Embryonic facial prominence (tissue), 1 donor: Measurements from ENCODE around the gene LCNL1.
A peak's percentile ranks its signal among the peaks of the same experiment; 100 is the strongest.

Source experiments
- DNase-seq: peaks from one replicate; pipeline ENCODE4 v3.0.0-alpha.2; 2016; ENCODE audit errors: extremely low spot score

LCNL1 gene

DNA sequence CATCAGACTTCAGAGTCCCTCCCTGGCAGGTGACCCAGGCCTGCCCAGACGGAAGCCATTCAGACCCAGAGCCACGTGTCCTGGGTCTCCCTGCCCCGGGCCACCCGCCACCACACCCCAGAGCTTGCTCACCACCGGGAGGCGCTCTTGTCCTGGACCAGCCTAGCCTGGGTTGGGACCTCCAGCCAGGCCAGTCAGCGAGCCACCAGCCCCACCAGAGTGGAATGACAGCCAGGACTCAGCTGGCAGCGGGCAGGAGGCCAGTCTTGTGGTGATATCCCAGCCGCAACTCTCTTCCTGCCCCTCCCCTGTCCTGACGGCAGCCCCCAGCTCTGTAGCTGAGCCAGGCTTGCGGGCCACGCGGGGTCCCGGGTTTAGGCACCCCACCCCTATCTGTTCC, 7.1 kb upstream of the LCNL1 start:
- DNase-seq: no peak

DNA sequence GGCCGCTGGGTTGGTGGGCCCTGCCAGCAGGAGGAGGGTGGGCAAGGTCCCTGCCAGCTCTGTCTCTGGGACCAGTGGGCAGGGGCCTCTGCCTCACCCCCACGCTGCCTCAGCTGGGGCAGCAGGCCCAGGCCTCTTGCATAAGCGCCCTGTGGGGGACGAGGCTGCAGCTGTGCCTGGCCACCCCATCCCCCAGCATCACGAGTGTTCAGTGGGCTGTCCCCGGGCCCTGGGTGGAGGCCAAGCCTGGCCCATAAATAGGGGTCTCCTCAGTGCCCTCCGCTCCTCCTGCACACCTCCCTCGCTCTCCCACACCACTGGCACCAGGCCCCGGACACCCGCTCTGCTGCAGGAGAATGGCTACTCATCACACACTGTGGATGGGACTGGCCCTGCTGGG, 5.6 kb upstream of the LCNL1 start, which contains the start of gene PTGDS:
Gene PTGDS (plus strand): TSS at position 282 of the 400 bp plus-strand sequence. CDS start 75 bp downstream, at position 357.
- DNase-seq: no peak

DNA sequence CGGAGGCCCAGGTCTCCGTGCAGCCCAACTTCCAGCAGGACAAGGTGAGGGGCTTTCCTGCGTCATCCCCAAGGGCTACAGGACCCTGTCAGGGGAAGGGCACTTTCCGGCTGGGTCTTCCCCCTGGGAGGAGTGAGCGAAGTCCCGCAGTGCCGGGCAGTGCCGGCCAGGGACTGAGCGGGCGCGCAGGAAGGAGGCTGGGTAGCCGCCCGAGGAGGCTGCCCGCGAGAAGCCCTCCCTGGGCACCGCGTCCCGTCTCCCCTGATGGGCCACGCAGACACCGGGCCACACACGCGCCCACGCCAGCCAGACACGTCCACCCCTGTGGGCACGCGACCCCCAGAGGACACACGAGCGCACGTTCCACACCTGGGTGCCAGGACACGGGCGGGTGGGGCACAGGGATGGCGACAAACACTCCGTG, 5.1 kb upstream of the LCNL1 start:
- no peak for DNase-seq

DNA sequence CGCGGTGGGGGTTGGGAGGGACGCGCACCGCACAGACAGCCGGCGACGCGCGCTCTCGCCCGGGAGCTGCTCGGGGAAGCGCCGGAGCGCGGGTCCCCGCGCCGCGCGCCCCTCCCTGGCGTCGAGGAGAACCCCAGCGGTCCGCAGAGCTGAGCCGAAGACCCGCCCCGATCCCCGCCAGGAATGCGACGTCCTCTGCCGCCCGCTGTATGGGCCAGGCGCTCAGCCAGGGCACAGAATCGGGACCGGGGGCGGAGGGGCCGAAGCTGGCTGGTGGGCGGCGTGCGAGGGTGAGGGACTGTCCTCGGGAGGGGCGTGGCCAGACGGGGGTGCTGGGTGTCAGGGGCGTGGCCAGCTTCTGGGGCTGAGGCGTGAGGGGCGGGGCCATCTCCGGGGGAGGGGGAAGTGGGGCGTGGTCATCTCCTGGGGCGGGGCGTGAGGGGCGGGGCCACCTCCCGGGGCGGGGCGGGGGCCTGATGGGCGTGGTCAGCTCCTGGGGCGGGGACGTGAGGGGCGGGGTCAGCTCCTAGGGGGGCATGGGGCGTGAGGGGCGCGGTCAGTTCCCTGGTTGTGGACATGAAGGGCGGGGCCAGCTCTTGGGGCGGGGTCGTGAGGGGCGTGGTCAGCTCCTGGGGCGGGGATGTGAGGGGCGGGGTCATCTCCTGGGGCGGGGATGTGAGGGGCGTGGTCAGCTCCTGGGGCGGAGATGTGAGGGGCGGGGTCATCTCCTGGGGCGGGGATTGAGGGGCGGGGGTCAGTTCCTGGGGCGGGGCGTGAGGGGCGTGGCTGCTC, 4.5 kb upstream of the LCNL1 start:
- no peak for DNase-seq

DNA sequence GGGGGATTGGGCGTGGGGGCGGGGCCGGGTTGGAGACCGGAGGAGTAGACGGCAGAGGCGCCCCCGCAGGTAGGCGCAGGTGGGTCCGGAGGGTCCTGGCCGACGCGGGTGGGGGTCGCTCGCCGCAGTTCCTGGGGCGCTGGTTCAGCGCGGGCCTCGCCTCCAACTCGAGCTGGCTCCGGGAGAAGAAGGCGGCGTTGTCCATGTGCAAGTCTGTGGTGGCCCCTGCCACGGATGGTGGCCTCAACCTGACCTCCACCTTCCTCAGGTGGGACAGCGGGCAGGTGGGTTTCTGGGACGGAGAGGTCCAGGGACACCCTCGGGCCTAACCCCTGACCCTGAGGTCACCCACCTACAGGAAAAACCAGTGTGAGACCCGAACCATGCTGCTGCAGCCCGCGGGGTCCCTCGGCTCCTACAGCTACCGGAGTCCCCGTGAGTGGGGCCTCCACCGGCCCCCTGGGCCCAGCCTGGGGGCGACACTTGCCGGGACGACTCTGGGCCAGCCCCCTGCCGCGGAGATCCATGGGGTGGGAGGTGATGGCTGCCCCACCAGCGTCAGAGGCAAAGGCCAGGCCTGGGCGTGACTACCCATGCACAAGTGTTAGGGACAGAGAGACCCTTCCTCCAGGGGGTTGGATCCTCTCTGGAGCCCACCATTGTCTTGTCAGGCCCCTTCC, 3.8 kb upstream of the LCNL1 start:
- no peak for DNase-seq

DNA sequence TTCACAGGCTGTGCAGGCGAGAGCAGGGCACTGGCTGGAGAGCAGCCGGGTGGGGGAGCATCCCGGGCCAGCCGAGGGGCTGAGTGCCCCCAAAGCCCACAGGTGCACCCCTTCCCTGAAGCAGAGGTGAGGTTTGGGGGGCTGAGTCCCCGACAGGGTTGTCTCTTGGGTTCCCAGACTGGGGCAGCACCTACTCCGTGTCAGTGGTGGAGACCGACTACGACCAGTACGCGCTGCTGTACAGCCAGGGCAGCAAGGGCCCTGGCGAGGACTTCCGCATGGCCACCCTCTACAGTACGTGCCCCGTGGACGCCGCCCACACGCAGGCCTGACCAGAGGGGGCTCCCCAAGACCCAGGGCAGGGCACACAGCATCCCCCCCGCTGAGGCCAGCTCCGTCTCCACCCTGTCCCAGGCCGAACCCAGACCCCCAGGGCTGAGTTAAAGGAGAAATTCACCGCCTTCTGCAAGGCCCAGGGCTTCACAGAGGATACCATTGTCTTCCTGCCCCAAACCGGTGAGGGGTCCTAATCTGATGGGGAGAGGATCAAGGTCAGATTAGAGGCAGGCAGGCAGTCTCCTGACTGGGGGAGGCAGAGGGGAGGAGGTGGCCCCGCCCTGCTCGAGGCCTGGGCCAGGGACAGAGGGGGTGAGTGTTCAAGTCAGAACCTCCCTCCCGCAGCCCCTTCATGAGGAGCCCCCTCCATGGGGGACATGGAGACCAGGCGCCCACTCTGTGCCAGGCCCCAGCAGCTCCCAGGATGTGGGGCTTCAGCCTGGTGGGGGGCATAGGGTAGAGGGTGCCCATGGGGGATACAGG, 2.8 kb upstream of the LCNL1 start:
- DNase-seq: no peak

DNA sequence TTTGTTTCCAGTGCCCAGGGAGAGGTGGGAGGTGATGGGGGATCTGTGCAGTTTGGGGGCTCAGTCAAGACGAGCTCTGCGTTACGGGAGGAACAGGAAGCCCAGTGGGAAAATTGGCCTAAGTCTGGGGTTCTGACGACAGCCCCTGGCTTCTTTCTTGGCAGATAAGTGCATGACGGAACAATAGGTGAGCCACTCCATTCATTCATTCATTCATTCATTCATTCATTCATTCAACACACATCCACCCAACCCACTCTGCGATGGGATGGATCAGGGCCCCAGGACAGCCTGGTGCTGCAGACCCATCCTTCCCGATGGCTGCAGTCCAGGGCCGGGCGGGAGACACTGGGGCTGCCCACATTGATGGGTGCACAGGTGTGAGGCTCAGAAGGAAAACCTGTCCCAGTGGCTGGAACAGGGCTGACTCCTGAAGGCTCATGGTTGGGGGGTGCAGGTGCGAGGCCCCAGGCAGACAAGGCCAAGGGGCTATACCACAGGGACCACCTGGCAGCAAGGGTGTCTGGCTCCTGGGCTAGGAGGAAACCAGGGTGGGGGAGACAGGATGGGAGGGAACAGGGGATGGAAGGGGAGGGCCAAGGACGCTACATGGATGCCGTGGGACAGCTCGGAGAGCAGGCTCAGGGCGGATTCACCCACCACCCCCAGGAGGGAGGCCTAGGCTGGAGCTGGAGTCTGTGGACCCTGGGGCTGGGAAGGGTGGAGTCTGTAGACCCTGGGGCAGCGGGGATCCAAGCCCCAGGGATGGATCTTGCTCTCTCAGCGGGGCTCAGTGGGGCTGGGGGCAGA, 1.9 kb upstream of the LCNL1 start:
- no peak for DNase-seq

DNA sequence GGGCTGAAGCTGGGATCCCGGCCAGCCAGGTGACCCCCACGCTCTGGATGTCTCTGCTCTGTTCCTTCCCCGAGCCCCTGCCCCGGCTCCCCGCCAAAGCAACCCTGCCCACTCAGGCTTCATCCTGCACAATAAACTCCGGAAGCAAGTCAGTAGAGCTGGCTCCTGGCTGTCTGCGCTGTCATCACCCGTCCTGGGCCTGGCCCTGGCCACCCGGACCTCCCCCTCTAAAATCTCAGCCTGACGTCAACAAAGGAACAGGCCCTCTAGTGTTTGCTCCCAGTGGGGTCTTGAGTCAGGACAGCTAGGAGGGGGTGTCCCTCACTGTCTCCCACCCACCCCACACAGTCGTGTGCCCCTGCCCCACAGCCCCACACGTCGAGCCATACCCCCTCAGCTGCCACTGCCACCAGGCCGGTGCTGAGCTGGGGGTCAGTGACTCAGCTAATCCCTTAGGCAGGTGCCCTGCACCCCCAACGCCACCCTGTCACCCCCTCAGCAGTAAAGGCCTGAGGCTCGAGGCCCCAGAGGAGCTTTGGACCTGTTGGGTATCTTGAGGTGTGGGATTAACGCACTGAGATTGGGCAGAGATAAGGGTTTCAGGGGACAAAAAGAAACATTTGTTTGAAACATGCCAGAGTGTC, 1.1 kb upstream of the LCNL1 start:
- no peak for DNase-seq

DNA sequence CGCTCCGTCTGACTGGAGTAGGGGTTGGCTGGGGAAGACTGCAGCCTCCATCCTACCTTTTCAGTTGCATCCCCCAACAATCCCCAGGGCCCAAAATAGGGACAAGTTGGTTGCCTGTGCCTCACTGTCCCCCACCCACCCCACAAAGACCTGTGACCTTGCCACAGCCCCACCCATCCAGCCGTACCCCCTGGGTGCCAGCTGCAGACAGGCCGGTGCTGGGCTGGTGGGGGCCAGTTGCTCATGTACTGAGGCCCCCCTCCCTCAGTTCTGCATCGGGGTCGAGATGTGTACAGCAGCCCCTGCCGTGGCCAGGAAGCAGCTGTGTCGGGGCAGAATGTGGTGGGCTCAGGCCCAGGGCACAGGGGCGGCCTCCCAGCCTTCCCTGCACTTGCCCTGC, 374 bp downstream of the LCNL1 start:
- no peak for DNase-seq

DNA sequence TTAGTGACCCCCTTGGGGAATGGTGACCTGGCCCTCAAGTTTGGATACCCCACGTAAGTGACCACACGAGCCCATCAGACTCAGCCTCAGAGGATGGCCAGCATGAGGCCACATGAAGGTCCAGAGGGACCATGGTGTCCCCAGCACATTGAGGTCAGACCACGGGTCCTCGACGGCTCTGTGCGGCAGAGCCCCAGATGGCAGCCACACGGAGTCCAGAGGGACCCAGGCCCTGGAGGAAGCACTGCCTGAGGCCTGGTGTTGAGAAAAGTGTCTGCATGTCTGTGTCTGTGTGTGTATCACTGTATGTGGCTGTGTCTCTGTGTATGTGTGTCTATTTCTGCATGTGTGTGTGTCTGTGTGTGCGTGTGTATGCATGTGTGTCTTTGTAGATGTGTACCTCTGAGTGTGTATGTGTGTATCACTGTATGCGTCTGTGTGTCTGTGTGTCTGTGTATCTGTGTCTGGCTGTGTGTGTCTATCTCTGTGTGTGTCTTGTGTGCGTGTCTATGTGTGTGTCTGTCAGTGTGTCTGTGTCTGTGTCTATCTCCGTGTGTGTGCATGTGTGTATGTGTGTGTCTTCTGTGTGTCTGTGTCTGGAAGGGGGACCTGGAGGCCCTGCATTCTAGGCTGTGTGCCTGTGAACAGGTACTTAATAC, 992 bp downstream of the LCNL1 start:
- DNase-seq: no peak

DNA sequence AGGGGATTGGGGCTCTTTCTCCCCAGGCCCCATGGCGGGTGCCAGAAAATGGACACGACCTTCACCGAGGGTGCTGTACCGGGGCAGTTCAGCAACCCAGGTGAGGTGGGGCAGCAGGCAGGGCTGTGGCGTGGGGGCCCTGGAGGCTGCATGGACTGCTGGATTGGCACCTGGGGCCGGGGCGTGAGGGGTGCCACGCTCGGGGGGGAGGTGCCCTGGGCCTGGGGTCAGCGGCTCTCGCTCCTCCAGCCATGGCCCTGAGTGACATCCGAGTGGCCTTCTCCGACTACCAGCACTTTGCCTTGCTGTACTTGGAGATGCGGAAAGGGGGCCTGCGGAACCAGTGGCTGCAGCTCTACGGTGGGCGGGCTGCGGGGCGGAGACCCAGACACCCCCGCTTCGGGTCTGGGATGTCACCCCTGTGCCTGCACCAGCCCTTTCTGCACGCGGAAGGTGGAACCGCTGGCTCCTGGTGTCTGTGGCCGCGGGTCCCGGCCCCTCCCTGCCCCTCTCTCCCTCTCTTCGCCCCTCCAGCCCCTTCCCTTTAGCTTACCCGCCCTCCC, 1.8 kb downstream of the LCNL1 start:
- DNase-seq: no peak

DNA sequence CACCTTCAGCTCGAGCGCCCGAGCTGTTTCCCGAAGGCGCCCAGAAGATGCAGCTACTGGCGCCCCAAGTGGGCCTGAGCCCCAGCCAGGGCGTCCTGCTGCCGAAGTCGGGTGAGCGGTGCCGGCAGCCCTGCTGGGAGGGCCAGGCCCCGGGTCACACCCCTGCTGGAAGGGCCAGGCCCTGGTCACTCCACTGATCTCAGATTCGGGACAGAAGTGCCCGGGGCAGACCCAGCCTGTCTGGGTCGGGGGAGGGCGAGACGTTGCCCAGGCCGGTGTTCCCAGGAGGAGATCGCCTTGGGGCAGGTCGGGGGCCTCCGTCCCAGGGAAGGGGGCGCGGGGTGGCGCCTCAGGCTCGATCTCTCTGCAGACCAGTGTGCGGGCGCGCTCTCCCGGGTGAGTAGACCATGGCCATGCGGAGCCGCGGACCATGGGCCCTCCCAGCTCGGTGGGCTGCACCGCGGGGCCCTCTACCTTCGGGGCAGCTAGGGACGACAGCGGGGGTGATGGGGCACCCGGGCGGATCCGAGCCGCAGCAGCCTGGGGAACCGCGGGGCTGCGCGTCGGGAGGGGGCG, 2.3 kb downstream of the LCNL1 start:
- DNase-seq: no peak

DNA sequence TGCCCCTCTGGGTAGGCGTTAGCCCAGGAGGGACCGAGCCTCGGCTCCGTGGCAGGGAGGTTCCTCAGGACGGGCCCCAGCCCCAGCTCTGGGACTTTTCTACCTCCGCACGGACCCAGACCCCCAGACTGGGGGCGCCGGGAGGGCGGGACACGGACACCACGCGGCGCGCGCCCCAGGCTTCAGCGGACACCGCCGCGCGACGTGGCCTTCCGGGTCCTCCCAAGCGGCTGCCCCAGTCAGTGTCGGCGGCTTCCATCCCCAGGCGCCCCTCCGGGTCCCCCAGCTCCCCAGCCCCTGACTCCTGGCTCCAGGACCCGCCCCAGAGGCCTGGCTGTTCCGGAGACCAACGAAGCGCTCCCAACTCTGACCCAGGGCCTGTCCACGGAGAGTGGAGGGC, 3.1 kb downstream of the LCNL1 start:
- DNase-seq: no peak

DNA sequence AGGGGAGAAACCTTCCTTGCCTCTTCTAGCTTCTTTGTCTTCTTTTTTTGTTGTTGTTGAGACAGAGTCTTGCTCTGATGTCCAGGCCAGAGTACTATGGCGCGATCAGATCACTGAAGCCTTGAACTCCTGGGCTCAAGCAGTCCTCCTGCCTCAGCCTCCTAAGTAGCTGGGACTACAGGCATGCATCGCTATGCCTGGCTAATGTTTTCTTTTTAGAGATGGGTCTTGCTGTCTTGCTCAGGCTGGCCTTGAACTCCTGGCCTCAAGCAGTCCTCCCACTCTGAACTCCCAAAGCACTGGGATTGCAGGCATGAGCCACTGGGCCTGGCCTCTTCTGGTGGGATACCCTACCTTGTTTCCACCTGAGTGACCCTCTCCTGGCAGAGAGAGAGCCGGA, 6.1 kb downstream of the LCNL1 start:
- no peak for DNase-seq

DNA sequence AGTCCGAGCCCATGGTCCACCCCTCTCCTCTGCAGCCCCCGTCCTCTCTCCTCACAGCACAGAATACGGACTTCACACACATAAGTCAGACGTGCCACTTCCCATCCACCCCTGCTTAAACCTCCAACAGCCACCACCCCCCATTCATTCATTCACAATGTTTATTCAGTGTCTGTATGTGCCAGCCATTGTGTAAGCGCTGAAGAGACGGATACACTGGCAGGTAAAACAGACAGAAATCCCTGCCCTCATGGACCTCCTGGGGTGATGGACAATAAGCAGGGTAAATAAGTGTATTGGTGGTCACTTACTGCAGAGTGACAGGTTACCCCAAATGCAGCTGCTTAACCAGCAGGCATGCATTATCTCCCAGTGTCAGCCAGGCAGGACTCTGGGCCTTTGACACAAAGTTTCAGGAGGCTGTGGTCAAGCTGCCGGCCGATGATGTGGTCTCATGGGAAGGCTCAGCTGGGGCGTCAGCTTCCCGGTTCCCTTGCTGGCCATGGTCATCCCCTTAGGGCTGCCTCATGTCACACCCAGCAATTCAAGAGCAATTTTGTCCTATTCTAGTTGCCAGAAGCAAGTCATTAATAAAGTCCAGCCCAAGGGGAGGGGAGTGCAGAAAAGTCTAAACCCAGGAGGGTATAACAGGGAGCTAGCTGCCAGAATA, 7.6 kb downstream of the LCNL1 start:
- DNase-seq: no peak

DNA sequence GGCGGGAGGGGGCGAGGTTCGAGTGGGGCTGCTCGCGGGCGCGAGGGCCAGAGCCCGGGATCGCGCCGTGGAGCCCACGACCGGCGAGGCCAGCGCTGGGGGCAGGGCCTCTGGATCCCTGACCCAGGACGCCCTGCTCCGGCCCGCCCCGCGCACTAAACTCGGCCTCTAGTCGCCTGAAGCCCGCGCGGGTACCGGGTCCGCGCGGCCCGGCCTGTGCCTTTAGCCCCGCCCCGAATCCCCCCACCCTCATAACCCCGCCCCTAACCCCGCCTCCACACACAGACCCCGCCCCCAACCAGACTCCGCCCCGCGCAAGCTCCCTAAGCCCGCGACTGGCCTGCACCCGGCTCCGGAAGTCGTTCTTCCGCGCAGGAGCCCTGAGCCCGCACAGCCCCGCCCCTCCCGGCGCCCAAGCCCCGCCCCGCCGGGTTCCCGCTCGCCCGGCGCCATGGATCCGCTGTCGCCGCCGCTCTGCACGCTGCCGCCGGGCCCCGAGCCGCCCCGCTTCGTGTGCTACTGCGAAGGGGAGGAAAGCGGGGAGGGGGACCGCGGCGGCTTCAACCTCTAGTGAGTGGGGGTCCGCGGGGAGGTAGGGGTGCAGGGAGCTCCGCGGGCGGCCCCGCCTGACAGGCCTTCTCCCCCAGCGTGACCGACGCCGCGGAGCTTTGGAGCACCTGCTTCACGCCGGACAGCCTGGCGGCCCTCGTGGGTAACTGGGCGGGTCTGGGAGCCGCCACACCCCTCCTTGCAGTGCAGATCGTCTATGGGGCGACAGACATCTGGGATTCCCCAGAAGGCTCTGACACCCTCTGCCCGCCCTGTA, 9.4 kb downstream of the LCNL1 start, which contains the start of gene PAXX:
Gene PAXX (plus strand): TSS at position 430 of the 826 bp plus-strand sequence. CDS start 22 bp downstream, at position 452.
- DNase-seq: peak; percentile 85

DNA sequence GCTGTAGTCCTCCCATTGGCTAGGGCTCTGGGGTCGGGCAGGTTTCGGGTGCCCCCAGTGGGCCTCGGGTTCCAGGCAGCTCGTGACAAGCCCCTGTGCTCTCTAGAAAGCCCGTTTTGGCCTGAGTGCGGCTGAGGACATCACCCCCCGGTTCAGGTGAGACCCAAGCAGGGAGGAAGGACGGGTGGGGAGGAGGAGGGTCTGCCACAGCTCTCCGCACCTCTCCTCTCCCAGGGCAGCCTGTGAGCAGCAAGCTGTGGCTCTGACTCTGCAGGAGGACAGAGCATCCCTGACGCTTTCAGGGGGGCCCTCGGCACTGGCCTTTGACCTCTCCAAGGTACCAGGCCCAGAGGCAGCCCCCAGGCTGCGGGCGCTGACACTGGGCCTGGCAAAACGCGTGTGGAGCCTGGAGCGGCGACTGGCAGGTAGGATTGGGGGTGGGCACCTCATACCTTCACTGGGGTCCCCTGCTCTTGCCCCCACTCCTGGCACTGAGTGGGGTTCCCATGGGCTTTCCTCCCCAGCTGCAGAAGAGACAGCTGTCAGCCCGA, 10.1 kb downstream of the LCNL1 start:
- DNase-seq: no peak
